K562 (cell line): ENCODE data around the gene ANGEL2. TPM values are rescaled to one million over a fixed set of nuclear protein-coding genes. Genes with fewer than 3 reads are reported as not detected.
A peak's percentile ranks its signal among the peaks of the same experiment; 100 is the strongest.

ENCODE experiments used
- CREB1 ChIP-seq, 2 experiments: sonication (generic) in 1 of 2; formaldehyde crosslinking in 1 of 2; IDR thresholded peaks; 2 replicates each; pipeline versions ENCODE4 v1.6.1 to v1.8.0; 2012 to 2022; ENCODE audit warnings: inconsistent platforms in 1 of 2, mild to moderate bottlenecking in 1 of 2, missing genetic modification reagents in 1 of 2, moderate library complexity in 1 of 2
- MAFK ChIP-seq: IDR thresholded peaks from 2 replicates; pipeline ENCODE4 v1.6.1; 2011; ENCODE audit warnings: low read length, improper control_type of control experiment
- NFATC3 ChIP-seq: fragments of 450-650 bp; IDR thresholded peaks from 2 replicates; pipeline ENCODE4 v1.6.1; 2017; ENCODE audit warnings: mild to moderate bottlenecking
- NR2C1 ChIP-seq, 2 experiments: fragments of 450-650 bp; IDR thresholded peaks; 2 replicates each; pipeline ENCODE4 v1.6.1; 2017; ENCODE audit warnings: mild to moderate bottlenecking in 2 of 2, antibody characterized with exemption in 1 of 2, inconsistent platforms in 1 of 2, missing compliant biosample characterization in 1 of 2, missing genetic modification characterization in 1 of 2
- POLR2AphosphoS5 ChIP-seq: IDR thresholded peaks from 2 replicates; pipeline ENCODE4 v1.6.1; 2011; ENCODE audit warnings: mild to moderate bottlenecking, low read depth, low read length, moderate library complexity; ENCODE audit not compliant: control insufficient read depth, insufficient read depth
- POLR2G ChIP-seq: fragments of 200-400 bp; formaldehyde crosslinking; IDR thresholded peaks from 2 replicates; pipeline ENCODE4 v1.6.1; 2017; ENCODE audit warnings: low read depth, mild to moderate bottlenecking, antibody characterized with exemption, low read length, moderate library complexity
- PYGO2 ChIP-seq: fragments of 450-650 bp; IDR thresholded peaks from 2 replicates; pipeline ENCODE4 v1.6.1; 2016; ENCODE audit warnings: mild to moderate bottlenecking, missing genetic modification characterization, moderate library complexity, missing compliant biosample characterization
- RBBP5 ChIP-seq: fragments of 200-600 bp; sonication (generic); IDR thresholded peaks from 2 replicates; pipeline ENCODE4 v1.6.1; 2012; ENCODE audit warnings: borderline replicate concordance, mild to moderate bottlenecking, low read length, control low read depth, inconsistent platforms; ENCODE audit not compliant: insufficient read depth, poor library complexity, severe bottlenecking
- RCOR1 ChIP-seq, 2 experiments: IDR thresholded peaks; 2 replicates each; pipeline ENCODE4 v1.6.1; 2012; ENCODE audit warnings: low read depth in 2 of 2, low read length in 2 of 2, borderline replicate concordance in 1 of 2, improper control_type of control experiment in 1 of 2
- SMAD3 ChIP-seq: fragments of 450-650 bp; formaldehyde crosslinking; conservative IDR thresholded peaks from 2 replicates; pipeline ENCODE4 v1.4.0; 2020; ENCODE audit warnings: mild to moderate bottlenecking
- SP1 ChIP-seq: sonication (generic); formaldehyde crosslinking; IDR thresholded peaks from 2 replicates; pipeline ENCODE4 v1.8.1; 2022; ENCODE audit warnings: mild to moderate bottlenecking, missing genetic modification reagents
- TGIF2 ChIP-seq: sonication (generic); formaldehyde crosslinking; IDR thresholded peaks from 2 replicates; pipeline ENCODE4 v1.8.1; 2022; ENCODE audit warnings: mild to moderate bottlenecking, missing genetic modification reagents, moderate library complexity
- ZFP36 ChIP-seq: fragments of 150-350 bp; IDR thresholded peaks from 2 replicates; pipeline ENCODE4 v1.6.1; 2018; ENCODE audit warnings: low read length, low read depth; ENCODE audit not compliant: partially characterized antibody
- ZFPM2 ChIP-seq: fragments of 250-450 bp; sonication (Bioruptor Pico); IDR thresholded peaks from 2 replicates; pipeline ENCODE4 v1.5.1; 2022; ENCODE audit warnings: mild to moderate bottlenecking
- ZNF133 ChIP-seq: fragments of 250-450 bp; sonication (Bioruptor Pico); IDR thresholded peaks from 2 replicates; pipeline ENCODE4 v1.4.0; 2020; ENCODE audit warnings: mild to moderate bottlenecking
- polyA plus RNA-seq, 8 experiments: library from polyadenylated mRNA; depleted of rRNA in 4 of 8; stranded (reverse) in 5 of 8; unstranded in 3 of 8; fragments of >200 nt; fragmentation: Nextera tagmentation in 2 of 8; fragmentation: Illumina TruSeq in 1 of 8; extraction: Ambion mirVana in 2 of 8; extraction: Trizol in 1 of 8; gene quantifications; 2 replicates each; pipeline versions ENCODE4 v1.2.1 to v1.2.3, GENCODE V29; 2011 to 2014; ENCODE audit warnings: inconsistent platforms in 1 of 8, missing spikeins in 1 of 8
- total RNA-seq, 7 experiments: library from RNA; depleted of rRNA in 6 of 7; stranded (reverse); fragments of >200 nt in 6 of 7; fragmentation: Illumina TruSeq in 2 of 7; extraction: Trizol in 2 of 7; gene quantifications; 2 replicates each; pipeline versions ENCODE4 v1.2.1 to v1.2.3, GENCODE V29; 2011 to 2021; ENCODE audit warnings: low replicate concordance in 1 of 7
- TF ChIP-seq, protein P1 (sequence below): fragments of 250-450 bp; sonication (Bioruptor Pico); IDR thresholded peaks from 2 replicates; pipeline ENCODE4 v1.4.0; 2020; ENCODE audit warnings: mild to moderate bottlenecking, moderate library complexity
- TF ChIP-seq, protein P2 (sequence below): fragments of 200-800 bp; sonication (Bioruptor generic); IDR thresholded peaks from 2 replicates; pipeline ENCODE4 v1.6.1; 2017; ENCODE audit warnings: missing genetic modification characterization, missing compliant biosample characterization
- TF ChIP-seq, protein P3 (sequence below), 3 experiments: IDR thresholded peaks in 2 of 3; conservative IDR thresholded peaks in 1 of 3; 2 replicates each; pipeline ENCODE4 v1.5.1; 2011 to 2012; ENCODE audit warnings: low read length in 3 of 3, mild to moderate bottlenecking in 3 of 3, control low read depth in 2 of 3, improper control_type of control experiment in 1 of 3, inconsistent platforms in 1 of 3, low read depth in 1 of 3, mixed read lengths in 1 of 3, moderate library complexity in 1 of 3; ENCODE audit not compliant: insufficient read depth in 2 of 3

The ANGEL2 gene
- total and polyA plus RNA-seq, 9 of the 15 experiments (the other 6 are each of a cell fraction or from before 2014, with no cell fraction given): 6.8 to 34.6 (median 26.2) TPM

DNA sequence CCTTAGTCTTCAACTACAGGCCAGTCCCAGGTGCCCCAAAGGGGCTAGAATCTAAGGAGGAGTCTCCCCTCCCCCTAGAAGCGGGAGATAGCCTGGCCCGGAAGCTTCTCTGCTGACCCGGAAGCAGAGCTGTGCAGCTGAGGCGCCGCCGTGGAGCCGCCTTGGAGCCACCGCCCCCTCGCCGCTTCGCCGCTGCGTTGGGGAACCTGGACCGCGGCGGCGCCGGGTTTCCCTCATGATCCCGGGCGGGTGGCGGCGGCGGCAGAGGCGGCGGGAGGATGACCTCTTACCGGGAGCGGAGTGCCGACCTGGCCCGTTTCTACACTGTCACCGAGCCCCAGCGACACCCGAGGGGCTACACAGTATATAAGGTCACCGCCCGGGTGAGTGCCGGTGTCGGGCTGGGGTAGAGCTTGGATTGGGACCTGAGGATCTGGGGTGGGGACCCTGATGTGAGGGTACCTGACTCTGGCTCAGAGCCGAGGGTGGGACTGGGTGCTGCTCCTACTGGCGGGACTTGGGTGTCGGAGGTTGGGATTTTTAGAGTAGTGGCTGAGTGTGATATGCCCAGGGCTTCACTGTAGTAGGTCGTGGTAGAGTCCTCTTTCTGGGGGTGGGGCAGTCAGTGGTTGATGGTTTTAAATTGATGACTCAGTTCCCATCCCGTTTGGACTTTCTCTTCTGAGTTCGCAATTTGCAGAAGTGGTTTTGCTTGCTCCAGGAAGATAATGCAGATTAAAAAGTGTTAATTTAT, 35.6 kb upstream of the ANGEL2 start, which contains the start of gene RPS6KC1 (continued):
- TF ChIP-seq RCOR1 (IDR thresholded peaks at IDR 0.05; ENCODE audit: borderline replicate concordance in 1 of 2, low read depth in 2 of 2, low read length in 2 of 2) (peak; percentile 59 to 90; a peak in 3 of 4 replicates), SMAD3 (CRISPR knock-in tag) (peak; percentile 44; the same call in 1 of the 2 replicates), SP1 (CRISPR knock-in tag) (peak; percentile 57), RBBP5 (peak; percentile 95), MAFK (peak; percentile 85), TGIF2 (CRISPR knock-in tag) (peak; percentile 41; the same call in 1 of the 2 replicates), ZNF133 (CRISPR knock-in tag) (peak; percentile 70; the same call in 1 of the 2 replicates), ZFP36 (peak; percentile 49), NFATC3 (no peak), POLR2AphosphoS5 (peak; percentile 51; the same call in 1 of the 2 replicates), CREB1 (IDR thresholded peaks at IDR 0.05) (peak; percentile 51), CREB1 (CRISPR knock-in tag; IDR thresholded peaks at IDR 0.05) (0 out of 2 replicates have a peak, but pooled peaks have one; percentile 15), ZFPM2 (CRISPR knock-in tag) (0 out of 2 replicates have a peak, but pooled peaks have one; percentile 57), PYGO2 (tag) (no peak), NR2C1 (IDR thresholded peaks at IDR 0.05) (peak; percentile 99), NR2C1 (tag; IDR thresholded peaks at IDR 0.05) (peak; percentile 99), POLR2G (peak; percentile 89)
- TF ChIP-seq, protein P1, sequence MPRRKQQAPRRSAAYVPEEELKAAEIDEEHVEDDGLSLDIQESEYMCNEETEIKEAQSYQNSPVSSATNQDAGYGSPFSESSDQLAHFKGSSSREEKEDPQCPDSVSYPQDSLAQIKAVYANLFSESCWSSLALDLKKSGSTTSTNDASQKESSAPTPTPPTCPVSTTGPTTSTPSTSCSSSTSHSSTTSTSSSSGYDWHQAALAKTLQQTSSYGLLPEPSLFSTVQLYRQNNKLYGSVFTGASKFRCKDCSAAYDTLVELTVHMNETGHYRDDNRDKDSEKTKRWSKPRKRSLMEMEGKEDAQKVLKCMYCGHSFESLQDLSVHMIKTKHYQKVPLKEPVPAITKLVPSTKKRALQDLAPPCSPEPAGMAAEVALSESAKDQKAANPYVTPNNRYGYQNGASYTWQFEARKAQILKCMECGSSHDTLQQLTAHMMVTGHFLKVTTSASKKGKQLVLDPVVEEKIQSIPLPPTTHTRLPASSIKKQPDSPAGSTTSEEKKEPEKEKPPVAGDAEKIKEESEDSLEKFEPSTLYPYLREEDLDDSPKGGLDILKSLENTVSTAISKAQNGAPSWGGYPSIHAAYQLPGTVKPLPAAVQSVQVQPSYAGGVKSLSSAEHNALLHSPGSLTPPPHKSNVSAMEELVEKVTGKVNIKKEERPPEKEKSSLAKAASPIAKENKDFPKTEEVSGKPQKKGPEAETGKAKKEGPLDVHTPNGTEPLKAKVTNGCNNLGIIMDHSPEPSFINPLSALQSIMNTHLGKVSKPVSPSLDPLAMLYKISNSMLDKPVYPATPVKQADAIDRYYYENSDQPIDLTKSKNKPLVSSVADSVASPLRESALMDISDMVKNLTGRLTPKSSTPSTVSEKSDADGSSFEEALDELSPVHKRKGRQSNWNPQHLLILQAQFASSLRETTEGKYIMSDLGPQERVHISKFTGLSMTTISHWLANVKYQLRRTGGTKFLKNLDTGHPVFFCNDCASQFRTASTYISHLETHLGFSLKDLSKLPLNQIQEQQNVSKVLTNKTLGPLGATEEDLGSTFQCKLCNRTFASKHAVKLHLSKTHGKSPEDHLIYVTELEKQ (CRISPR knock-in tag): 0 out of 2 replicates have a peak, but pooled peaks have one; percentile 35
- TF ChIP-seq, protein P2, sequence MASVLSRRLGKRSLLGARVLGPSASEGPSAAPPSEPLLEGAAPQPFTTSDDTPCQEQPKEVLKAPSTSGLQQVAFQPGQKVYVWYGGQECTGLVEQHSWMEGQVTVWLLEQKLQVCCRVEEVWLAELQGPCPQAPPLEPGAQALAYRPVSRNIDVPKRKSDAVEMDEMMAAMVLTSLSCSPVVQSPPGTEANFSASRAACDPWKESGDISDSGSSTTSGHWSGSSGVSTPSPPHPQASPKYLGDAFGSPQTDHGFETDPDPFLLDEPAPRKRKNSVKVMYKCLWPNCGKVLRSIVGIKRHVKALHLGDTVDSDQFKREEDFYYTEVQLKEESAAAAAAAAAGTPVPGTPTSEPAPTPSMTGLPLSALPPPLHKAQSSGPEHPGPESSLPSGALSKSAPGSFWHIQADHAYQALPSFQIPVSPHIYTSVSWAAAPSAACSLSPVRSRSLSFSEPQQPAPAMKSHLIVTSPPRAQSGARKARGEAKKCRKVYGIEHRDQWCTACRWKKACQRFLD (CRISPR knock-in tag): 0 out of 2 replicates have a peak, but pooled peaks have one; percentile 16
- TF ChIP-seq, protein P3, sequence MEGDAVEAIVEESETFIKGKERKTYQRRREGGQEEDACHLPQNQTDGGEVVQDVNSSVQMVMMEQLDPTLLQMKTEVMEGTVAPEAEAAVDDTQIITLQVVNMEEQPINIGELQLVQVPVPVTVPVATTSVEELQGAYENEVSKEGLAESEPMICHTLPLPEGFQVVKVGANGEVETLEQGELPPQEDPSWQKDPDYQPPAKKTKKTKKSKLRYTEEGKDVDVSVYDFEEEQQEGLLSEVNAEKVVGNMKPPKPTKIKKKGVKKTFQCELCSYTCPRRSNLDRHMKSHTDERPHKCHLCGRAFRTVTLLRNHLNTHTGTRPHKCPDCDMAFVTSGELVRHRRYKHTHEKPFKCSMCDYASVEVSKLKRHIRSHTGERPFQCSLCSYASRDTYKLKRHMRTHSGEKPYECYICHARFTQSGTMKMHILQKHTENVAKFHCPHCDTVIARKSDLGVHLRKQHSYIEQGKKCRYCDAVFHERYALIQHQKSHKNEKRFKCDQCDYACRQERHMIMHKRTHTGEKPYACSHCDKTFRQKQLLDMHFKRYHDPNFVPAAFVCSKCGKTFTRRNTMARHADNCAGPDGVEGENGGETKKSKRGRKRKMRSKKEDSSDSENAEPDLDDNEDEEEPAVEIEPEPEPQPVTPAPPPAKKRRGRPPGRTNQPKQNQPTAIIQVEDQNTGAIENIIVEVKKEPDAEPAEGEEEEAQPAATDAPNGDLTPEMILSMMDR (IDR thresholded peaks at IDR 0.05 in 2 of 3, conservative IDR thresholded peaks at IDR 0.05 in 1 of 3; ENCODE audit: insufficient read depth in 2 of 3, low read depth in 1 of 3, low read length in 3 of 3): no peak; a peak in 1 of 6 replicates
